Fibroblast of the aortic adventitia (primary cell): ENCODE data around the gene PCNX2. TPM values are rescaled to one million over a fixed set of nuclear protein-coding genes. Genes with fewer than 3 reads are reported as not detected.

Experiments used
- DNase-seq: peaks from one replicate; pipeline ENCODE4 v3.0.0-alpha.2; 2010; ENCODE audit warnings: low read depth
- H3K4me3 ChIP-seq: 2 replicates; pipeline ENCODE4 v1.5.1; 2011; ENCODE audit warnings: low read depth, mild to moderate bottlenecking, control low read depth, low read length, moderate library complexity
- CTCF ChIP-seq: IDR thresholded peaks from 2 replicates; pipeline ENCODE4 v1.5.1; 2011; ENCODE audit warnings: mild to moderate bottlenecking, low read length, control low read depth, inconsistent platforms; ENCODE audit not compliant: insufficient read depth
- total RNA-seq: library from RNA; depleted of rRNA; stranded (reverse); fragments of >200 nt; gene quantifications from 2 replicates; pipeline ENCODE4 v1.2.3, GENCODE V29; 2012; ENCODE audit warnings: low replicate concordance

PCNX2 gene
- total RNA-seq, 1 donor: 70.7 TPM

- no peak overlapping the region for H3K4me3 ChIP-seq
- no peak for TF ChIP-seq CTCF
- DNase-seq: no peak
These were observed 193.2 kb downstream of the PCNX2 start for GRCh38 chr1:233102341-233102740.

GRCh38 chr1:233097959-233098580 lies 197.5 kb downstream of the PCNX2 start:
- no peak for TF ChIP-seq CTCF
- DNase-seq: peak; percentile 22
- no peak overlapping the region for H3K4me3 ChIP-seq

- no peak for TF ChIP-seq CTCF
- no peak overlapping the region for H3K4me3 ChIP-seq
- DNase-seq: no peak
These were observed 198.0 kb downstream of the PCNX2 start for GRCh38 chr1:233097546-233097945.

- H3K4me3 ChIP-seq: no peak overlapping the region
- TF ChIP-seq CTCF: no peak
- DNase-seq: no peak
These were observed 200.8 kb downstream of the PCNX2 start for GRCh38 chr1:233094691-233095090.

- no peak for DNase-seq
- TF ChIP-seq CTCF: no peak
These were observed 201.3 kb downstream of the PCNX2 start for GRCh38 chr1:233094269-233094668.

GRCh38 chr1:233090746-233091494 lies 204.6 kb downstream of the PCNX2 start:
- H3K4me3 ChIP-seq: no peak overlapping the region
- DNase-seq: no peak
- no peak for TF ChIP-seq CTCF

More at GRCh38 chr1:233094269-233094668, 201.3 kb downstream of the PCNX2 start:
- H3K4me3 ChIP-seq: no peak overlapping the region

GRCh38 chr1:233089251-233089650 lies 206.3 kb downstream of the PCNX2 start:
- DNase-seq: no peak
- no peak overlapping the region for H3K4me3 ChIP-seq
- TF ChIP-seq CTCF: no peak
